Measurements from ENCODE around the gene E2F2.

Gene E2F2

GRCh38 chr1:23565776-23566175 lies 34.7 kb upstream of the E2F2 start:
- DNase-seq = no peak
- Histone ChIP-seq H3K27ac (no peak overlapping the region), H3K36me3 (no peaks in the 10 kb centered on the region), H3K4me3 (ENCODE audit: low read depth, low read length) (no peak overlapping the region), H3K27me3 (ENCODE audit: insufficient read depth, low read depth, severe bottlenecking) (no peaks in the 10 kb centered on the region), H3K9me3 (ENCODE audit: severe bottlenecking) (no peaks in the 10 kb centered on the region)
- no peak for TF ChIP-seq CTCF (IDR thresholded peaks at IDR 0.05; ENCODE audit: low read depth, low read length)

- Histone ChIP-seq H3K27me3 (ENCODE audit: insufficient read depth, low read depth, severe bottlenecking) (no peaks in the 10 kb centered on the region), H3K27ac (peak overlapping the region; percentile 32), H3K4me3 (ENCODE audit: low read depth, low read length) (no peak overlapping the region), H3K9me3 (ENCODE audit: severe bottlenecking) (no peaks in the 10 kb centered on the region), H3K36me3 (no peaks in the 10 kb centered on the region)
- no peak for TF ChIP-seq CTCF (IDR thresholded peaks at IDR 0.05; ENCODE audit: low read depth, low read length)
- peak; percentile 68 for DNase-seq
Measured at GRCh38 chr1:23564529-23565122, 33.6 kb upstream of the E2F2 start.

GRCh38 chr1:23563755-23564374 lies 32.8 kb upstream of the E2F2 start:
- no peak for DNase-seq
- no peak for TF ChIP-seq CTCF (IDR thresholded peaks at IDR 0.05; ENCODE audit: low read depth, low read length)

GRCh38 chr1:23563003-23563402 lies 32.0 kb upstream of the E2F2 start:
- Histone ChIP-seq H3K27ac (no peak overlapping the region), H3K36me3 (peaks cover 9% of the 10 kb centered on the region), H3K9me3 (ENCODE audit: severe bottlenecking) (no peaks in the 10 kb centered on the region), H3K4me3 (ENCODE audit: low read depth, low read length) (no peak overlapping the region), H3K27me3 (ENCODE audit: insufficient read depth, low read depth, severe bottlenecking) (no peaks in the 10 kb centered on the region)
- no peak for TF ChIP-seq CTCF (IDR thresholded peaks at IDR 0.05; ENCODE audit: low read depth, low read length)
- no peak for DNase-seq

More at GRCh38 chr1:23563755-23564374, 32.8 kb upstream of the E2F2 start:
- Histone ChIP-seq H3K27me3 (ENCODE audit: insufficient read depth, low read depth, severe bottlenecking) (no peaks in the 10 kb centered on the region), H3K27ac (no peak overlapping the region), H3K36me3 (peaks cover under 1% of the 10 kb centered on the region), H3K4me3 (ENCODE audit: low read depth, low read length) (no peak overlapping the region), H3K9me3 (ENCODE audit: severe bottlenecking) (no peaks in the 10 kb centered on the region)

GRCh38 chr1:23562137-23562876 lies 31.3 kb upstream of the E2F2 start:
- no peak for TF ChIP-seq CTCF (IDR thresholded peaks at IDR 0.05; ENCODE audit: low read depth, low read length)
- peak; percentile 90 for DNase-seq
- Histone ChIP-seq H3K27ac (peak overlapping the region; percentile 96), H3K27me3 (ENCODE audit: insufficient read depth, low read depth, severe bottlenecking) (no peaks in the 10 kb centered on the region), H3K36me3 (peaks cover 16% of the 10 kb centered on the region), H3K9me3 (ENCODE audit: severe bottlenecking) (no peaks in the 10 kb centered on the region), H3K4me3 (ENCODE audit: low read depth, low read length) (no peak overlapping the region)
